PC-9 (cell line): ENCODE measurements around the gene GALNT1.

Source experiments
- EZH2 ChIP-seq: fragments of 200-600 bp; sonication (generic); IDR thresholded peaks from 2 replicates; pipeline ENCODE4 v1.8.0; 2017; ENCODE audit warnings: antibody characterized with exemption, low read depth
- TF ChIP-seq, protein P1 (sequence below): fragments of 200-600 bp; sonication (generic); conservative IDR thresholded peaks from 2 replicates; pipeline ENCODE4 v1.6.1; 2017; ENCODE audit warnings: mixed run types, antibody characterized with exemption, mild to moderate bottlenecking, moderate library complexity

DNA sequence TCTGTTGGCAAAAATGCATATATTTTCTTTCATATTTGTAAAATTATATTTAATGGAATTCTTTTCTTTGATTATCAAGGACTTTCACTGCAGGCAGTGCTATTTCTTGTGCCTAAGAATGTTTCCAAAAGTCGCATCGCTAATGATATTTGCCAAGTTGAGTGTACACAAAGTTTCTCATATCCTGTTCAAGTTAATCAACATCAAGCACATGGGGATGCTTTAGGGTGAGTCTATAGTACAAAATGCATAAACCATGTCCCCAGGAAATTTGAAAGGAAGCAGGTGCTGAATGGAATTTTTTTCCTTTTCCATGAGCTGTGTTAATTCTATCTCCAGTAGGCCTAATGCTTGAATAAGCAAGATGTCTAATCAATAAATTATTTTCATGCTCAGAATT is 129.7 kb downstream of the GALNT1 start:
- TF ChIP-seq EZH2, result no peak
- TF ChIP-seq, protein P1, sequence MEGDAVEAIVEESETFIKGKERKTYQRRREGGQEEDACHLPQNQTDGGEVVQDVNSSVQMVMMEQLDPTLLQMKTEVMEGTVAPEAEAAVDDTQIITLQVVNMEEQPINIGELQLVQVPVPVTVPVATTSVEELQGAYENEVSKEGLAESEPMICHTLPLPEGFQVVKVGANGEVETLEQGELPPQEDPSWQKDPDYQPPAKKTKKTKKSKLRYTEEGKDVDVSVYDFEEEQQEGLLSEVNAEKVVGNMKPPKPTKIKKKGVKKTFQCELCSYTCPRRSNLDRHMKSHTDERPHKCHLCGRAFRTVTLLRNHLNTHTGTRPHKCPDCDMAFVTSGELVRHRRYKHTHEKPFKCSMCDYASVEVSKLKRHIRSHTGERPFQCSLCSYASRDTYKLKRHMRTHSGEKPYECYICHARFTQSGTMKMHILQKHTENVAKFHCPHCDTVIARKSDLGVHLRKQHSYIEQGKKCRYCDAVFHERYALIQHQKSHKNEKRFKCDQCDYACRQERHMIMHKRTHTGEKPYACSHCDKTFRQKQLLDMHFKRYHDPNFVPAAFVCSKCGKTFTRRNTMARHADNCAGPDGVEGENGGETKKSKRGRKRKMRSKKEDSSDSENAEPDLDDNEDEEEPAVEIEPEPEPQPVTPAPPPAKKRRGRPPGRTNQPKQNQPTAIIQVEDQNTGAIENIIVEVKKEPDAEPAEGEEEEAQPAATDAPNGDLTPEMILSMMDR, result no peak
